Glomerular visceral epithelial cell (primary cell): ENCODE data around the gene ZBTB17.
A peak's percentile ranks its signal among the peaks of the same experiment; 100 is the strongest.

ENCODE experiments used
- DNase-seq: peaks from one replicate; pipeline ENCODE4 v3.0.0-alpha.2; 2016; ENCODE audit errors: extremely low spot score

ZBTB17 gene

DNA sequence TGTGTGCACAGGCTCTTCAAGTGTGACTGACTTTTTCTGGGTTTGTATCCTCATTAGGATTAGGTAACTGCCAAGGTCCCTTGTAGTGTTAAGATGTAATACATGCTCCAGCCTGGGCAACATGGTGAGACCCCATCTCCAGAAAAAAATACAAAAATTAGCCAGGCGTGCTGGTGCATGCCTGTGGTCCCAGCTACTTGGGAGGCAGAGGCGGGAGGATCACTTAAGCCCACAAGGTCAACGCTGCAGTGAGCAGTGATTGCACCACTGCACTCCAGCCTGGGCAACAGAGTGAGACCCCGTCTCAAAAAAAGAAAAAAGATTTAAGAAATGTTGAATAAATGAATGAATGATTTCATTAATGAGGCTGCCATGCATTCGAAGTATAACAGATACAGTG is 15.1 kb downstream of the ZBTB17 start:
- DNase-seq: no peak

DNA sequence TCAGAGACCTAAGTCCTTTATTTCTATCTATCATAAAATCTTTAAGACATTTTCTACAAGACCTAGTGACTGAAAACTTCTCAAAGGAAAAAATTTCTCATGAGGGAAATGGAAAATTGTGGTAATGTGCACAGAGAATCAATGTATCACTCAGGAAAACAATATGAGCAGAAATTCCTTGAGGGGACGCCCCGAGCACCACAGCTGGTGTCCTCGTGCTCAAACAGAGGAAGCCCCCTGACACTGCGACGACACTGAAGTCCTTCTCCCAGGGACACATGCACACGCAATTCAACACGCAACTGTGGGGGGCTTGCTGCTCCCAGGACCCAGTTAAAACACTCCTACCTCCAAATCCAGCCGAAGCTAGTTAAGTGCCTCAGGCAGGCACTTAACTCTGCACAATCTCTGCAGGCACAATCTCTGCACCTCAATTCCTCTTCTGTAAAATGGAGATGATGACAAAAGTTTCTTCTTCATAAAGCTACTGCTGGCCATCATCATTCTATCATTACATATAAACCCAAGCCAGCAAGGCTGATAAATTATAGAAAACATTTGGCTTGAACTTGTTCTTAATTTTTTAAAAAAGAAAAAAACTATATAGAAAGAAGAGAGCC is 16.0 kb downstream of the ZBTB17 start:
- no peak for DNase-seq

DNA sequence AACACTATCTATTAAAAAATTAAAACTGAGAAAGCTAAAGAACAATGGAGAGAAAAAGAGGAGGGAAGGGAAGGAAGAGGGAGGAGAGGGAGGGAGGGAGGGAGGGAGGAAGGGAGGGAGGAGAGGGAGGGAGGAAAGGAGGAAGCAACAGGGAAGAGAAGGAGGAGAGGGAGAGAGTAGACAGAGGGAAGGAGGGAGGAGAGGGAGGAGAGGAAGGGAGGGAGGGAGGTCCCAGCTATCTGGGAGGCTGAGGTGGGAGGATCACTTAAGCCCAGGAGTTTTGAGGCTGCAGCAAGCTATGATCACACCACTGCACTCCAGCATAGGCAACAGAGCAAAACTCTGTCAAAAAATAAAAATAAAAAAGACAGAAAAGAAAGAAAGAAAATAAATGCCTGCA is 16.5 kb downstream of the ZBTB17 start:
- no peak for DNase-seq

DNA sequence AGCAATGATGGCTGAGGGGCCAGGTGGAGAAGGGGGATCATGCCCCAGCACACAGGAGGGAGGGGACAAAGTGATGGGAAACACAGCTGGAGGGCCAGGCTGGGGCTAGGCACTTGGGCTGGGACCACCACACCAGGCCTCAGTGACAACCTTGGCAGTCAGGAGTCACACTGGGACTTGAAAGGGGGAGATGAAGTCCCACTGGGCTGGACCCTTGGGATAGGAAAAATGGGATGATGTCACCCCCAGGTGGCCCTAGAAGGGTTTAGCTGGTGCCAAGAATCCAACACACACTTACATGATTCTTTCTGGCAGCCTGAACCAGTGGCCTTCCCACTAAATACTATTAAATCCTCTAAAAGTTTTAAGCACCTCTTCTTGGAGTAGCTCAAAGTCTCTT is 17.1 kb downstream of the ZBTB17 start:
- DNase-seq: no peak

DNA sequence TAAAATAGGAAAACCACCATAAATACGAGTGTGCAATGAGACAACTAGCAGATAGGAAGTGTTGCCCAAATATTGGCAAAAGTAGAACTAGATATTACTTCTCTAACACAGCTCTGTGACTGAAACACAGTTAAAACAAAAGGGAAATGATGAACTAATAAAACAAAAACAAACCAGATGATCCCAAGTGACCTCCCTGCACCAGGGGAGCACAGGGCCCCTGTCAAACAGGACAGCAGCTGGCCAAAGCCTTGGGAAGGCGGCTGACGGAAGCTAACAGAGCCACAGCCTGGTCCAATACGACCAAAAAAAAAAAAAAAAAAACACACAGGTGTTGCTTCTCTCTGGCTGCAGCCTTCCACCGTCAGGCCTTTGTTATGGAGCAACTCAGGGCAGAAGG is 17.8 kb downstream of the ZBTB17 start:
- DNase-seq: no peak

DNA sequence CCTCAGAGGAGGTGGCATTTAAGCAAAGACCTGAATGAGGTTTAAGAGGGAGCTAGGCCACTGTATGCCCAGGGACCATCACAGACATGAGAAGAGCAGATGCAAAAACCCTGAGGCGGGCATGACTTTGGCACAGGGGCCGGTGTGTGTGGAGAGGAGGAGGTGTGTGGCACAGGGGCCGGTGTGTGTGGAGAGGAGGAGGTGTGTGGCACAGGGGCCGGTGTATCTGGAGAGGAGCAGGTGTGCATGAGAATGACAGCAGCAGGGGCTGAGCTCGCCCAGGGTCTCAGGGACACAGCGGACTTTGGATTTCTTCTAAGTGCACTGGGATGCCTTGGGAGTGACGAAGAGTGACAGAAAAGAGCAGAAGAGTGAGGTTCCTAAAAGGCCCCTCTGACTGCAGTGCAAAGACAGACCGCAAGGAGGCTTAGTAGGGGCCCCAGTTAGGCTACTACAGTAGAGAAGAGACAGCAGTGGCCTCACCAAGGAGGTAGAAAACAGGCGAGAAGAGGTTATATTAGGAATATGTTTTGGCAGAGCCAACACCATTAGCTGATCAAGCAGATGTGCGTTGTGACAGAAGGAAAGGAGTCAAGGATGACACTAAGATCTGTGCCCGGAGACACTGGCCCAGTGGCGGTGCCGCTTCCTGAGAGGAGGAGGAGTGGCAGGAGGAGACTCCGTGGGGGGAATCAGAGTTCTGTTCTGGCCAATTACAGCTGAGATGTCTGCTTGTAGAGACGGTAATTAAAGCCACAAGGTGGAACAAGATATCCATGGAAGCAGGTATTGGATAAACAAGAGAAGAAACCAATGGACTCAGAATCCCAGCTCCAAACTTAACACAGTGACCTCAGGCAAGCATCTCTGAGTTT is 18.4 kb downstream of the ZBTB17 start:
- no peak for DNase-seq

DNA sequence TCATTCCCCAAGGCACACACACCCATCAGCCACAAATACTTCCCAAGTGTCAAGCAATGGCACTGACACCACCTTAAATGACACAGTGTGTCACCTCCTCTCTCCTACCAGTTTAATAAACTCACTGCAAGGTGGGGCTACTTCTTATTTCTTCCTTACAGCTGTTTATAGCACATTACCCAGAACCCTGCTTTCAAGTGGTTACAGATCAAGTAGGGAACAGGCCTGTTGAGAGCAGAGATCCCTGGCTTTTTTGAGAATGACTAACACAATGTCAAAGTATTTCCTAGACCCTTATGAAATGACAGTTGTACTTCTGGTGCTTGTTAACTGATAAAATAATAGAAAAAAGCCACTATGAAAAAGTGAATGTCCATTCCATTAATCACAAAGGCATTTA is 19.8 kb downstream of the ZBTB17 start:
- no peak for DNase-seq

DNA sequence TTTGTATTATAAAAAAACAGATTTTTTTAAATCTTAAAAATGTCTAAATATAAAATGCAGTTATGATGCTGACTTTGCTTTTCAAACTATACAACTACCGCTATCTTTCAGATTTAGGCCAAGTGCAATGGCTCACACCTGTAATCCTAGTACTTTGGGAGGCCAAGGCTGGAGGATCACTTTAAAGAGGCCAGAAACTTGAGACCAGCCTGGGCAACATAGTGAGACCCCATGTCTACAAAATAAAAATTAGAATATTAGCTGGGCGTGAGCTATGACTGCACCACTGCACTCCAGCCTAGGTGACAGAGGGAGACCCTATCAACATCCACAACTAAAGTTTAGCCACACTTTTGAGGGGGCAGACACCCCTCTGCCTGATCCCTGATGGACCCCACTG is 20.3 kb downstream of the ZBTB17 start:
- no peak for DNase-seq

DNA sequence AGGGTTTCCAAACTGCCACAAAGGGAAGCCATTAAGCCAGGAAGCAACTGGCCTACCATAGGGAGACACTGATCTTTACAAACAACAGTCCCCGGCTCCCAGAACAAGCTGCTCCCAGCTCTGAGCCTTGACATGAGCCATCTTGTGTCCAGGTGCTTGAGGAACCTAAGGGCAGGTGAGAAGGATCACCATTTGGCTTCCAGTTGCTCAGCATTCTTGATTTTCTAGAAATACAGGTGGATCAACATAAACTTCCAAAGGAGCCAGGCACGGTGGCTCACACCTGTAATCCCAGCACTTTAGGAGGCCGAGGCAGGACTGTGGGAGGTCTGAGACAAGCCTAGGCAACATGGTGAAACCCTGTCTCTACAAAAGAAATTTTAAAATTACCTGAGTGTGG is 21.6 kb downstream of the ZBTB17 start:
- DNase-seq: no peak

DNA sequence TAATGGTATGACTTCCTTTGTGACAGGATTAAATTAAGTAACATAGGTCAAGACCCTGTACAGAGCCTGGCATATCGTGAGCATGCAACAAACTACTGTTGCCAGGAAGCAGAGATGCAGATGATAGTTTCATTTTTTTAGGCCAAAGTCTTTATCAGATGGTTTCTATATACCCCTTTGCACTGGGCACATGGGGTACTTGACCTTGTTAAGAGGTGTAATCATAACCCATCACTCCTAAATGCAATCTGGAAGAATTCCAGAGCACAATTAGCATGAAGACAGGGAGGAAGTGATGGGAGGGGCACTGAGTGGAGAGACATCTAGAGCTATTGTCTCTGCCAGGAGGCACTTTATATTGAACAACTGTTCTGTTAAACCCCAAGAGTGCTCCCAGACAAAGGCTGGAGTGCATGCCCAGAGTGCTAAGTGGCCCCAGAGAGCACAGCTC is 22.1 kb downstream of the ZBTB17 start:
- DNase-seq: no peak

DNA sequence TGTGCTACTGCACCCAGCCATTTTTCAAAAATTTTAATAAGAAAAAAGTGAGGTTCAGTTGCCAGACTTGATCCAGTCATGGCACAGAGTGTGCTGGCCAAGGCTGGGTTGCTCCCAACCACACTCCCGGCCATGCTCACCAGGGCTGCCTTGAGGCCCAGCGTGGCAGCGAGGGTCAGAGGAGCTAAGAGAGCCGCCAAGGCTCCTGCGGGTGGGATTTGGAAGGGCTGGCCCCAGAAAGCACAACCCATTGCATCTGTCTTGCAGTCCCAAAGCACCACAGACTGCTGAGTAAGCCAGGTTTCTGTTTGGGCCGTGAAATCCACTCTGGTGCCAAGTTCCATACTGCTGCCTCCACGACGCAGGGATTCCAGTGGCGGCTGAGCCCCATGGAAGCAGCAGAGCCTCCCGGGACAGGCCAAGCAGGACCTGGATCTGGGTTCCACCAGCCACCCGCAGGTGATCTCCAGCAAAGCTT is 22.6 kb downstream of the ZBTB17 start:
- no peak for DNase-seq

DNA sequence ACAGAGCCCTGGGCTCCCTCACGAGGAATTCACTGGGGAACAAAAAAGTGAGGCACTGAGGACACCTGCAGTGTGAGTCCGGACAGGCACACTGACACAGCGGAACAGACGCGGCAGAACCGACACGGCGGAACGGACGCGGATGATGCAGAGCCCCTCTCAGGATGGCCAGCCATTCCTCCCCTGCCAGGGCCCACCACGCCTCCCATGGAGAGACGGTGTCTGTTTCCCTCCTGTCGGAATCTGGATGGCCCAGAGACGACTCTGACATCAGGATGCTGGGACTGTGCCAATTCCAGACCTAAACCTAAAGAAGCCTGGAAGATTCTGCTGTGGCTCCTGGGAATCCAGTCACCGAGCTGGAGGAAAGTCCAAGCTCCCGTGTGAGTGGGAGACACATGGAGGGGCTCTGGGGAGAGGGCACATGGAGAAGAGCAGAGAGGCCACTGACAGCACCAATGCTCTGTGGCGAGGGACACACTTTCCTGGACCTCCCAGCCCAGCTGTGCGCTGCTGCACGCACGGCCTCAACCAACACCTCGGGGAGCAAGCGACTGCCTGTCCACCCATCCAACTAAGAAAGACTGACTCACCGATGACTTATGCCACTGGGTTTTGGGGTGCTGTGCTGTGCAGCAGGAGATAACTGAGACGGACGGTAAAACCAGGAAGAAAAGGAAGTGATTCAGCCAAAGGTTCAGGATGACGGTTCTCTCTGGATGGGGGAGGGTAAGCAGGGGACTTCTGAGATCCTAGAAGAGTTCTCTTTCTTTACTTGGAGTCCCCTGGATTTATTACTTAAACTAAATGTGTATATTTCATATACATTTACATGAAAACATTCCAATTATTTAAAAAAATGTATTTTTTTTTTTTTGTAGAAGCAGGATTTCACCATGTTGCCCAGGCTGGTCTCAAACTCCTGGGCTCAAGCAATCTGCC is 23.3 kb downstream of the ZBTB17 start:
- DNase-seq: peak; percentile 95

DNA sequence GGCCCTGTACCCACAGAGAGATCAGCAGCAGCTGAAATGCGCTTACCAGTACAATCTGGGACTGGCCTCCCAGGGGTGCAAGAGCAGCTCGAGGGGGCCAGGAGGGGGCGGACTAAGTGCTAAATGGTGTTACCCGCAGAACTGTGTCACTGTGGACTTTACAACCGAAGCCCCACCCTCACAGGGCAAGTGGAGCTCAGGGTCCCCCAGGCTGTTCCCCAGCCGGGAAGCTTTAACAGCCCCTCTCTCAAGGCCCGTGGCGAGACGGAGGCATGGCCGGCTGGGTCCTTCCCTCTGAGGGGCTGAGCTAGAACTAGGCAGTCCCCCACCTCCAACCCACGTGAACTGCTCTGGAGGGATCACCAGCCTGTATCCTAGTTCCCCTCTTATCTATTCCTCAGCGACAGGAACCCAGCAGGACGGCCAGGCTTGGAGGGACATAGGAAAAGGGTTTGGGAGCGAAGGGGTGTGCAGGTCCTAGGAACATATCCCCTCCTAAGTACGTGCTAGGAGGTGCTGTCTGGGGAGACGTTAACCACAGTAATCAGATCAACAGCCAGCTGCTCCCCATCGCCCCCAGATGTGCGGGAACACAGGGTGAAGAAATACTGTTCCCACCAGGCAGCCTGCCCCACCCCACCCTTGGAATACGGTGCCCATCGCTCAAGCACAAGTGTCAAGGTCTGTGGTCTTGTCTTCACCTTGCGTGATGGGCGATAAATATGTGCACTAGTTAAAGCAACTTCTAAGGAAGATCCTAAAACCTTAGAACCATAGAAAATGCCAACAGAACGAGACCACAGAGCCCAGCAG is 24.4 kb downstream of the ZBTB17 start:
- DNase-seq: no peak

DNA sequence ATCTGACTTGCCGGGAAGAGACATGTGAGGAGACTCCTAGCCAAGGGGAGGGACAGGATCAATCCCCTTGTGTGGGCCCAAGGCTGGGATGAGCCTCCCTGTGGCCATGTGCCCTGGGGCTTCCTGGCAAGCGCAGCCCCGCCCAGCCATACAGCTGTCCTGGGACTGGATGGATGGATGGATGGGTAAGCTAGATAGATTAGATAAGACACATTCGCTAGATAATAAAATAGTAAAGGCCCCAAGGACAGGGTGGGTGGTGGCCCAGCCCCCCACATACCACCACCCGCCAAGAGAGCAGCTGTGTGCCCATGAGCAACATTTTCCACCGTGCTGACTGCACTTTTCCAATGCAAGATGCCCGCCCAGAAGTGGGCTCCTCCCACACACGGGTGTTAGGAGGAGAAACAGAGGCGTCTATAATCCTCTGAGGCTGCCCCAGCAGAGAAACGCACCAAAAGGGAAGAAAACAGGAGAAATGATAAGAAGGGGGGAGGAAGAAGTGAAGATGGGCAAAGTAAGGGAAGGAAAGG is 25.1 kb downstream of the ZBTB17 start:
- DNase-seq: no peak

DNA sequence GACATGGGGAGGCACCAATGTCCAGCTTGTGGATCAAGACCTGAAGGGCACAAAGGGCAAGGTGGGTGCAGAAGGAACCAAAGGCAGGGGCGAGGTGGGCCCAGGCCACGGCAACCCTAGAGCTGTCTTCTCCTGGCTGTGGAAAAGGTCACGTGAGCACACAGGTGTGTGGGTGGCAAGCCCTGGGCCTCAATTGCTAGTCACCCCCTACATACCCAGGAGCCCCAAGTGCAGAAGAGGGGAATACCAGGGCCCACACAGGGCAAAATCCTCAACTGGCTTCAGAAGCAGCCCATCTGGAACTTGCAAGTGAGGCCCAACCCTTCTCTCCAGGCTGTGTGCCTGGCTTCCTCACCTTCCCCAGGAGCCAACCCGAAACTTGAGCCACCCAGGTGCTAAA is 25.6 kb downstream of the ZBTB17 start:
- no peak for DNase-seq

DNA sequence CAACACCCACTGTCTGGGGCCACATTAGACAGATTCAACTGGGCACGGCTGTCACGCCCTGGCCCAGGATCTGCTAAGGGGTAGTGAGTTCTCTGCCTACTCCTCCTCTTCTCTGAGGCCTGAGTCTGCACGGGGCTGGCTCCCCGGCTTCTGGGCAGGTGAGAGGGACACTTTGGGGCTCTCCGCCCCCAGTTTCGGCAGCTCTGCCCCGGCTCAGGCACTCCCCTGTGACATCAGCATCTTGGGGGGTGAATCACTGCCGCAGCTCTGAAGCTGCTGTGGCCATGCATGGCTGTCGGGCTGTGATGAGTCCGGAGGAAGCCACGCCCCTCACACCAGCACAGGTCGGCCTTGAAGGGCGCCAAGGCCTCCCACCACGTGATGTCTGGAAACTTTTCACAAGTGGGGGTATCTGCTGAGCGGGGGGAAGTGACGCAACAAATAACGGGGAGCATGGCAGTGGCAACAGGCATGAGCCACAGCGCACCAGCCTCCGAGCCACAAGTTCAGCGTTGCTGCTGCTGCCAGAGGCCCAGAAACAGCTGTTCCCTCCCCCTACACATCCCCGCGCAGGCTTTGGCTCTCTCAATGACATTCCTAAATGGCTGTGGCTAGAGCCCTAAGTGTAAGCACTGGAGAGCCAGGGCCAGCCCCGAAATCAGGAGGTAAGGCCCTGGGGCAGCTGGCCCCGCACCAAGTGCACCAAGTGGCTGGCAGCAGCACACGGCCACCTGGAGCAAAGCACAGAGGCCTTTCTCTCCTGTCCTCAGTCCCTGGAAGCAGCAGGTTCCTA is 26.3 kb downstream of the ZBTB17 start:
- DNase-seq: peak; percentile 98

DNA sequence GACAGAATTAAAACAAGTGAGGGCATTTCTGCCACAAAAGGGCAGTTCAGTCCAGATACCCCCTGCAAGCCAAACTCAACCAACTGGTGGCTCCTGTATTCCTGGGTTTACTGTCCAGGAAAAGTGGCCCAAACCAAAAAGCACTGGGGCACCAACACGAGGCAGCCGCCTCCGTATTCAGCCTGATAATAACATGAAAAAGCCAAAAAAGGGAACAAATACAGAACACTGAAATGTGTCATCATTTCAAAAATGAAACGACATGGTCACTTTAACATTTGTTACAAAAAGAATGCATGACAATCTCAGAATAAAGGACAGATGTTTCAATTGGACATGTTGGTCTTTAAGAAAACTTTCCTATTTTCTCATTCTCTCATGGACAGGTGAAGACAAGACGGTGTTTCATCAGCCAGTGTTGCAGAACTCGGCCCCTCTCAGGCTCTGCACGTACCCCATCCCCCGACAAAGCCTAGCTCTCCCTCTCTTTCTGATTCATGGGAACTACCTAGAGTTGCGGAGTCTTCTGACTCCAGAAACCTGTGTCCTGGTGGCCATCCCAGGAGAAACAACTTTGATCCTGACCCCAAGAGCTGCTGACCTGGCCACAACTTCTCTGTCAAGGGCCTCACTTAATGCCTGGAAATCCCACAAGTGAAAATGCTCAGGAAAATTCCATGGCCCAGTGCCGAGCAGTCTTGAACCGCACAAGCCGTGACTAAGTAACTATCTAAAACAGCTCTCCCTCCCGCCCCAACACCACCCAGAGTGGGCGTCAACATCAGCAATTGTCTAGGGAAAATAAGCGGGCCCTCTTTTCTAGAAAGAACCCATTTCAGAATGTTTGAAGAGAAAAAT is 27.1 kb downstream of the ZBTB17 start:
- DNase-seq: peak; percentile 98

DNA sequence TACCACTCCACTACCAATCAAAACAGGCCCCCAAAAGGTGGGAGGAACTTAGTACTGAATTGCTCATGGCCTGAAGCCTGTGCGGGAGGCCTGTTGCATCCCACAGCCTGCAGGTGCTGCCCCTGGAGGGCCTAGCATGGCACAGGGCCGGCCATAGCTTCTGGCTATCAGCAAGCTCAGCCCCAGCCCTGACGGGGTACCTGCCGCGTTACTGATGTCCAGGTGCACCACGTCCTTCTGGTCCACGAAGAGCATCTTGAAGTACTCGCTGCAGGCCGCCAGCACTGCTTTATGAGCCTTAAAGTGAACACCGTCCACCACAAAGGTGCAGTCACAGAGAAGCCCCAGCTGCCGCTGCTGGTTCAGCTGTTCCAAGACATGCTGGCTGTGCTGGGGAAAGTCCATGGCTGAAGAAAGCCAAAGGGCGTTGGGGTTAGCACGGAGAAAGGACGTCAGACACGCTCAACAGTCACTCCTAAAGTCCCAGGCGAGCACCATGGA is 27.8 kb downstream of the ZBTB17 start:
- no peak for DNase-seq
